Peyer's patch (tissue), 4 donors: ENCODE measurements around the gene MEGF6.

Experiments used
- POLR2A ChIP-seq, 2 donors: fragments of 450-650 bp; IDR thresholded peaks; one replicate each; pipeline ENCODE4 v1.5.1; 2017; ENCODE audit warnings: antibody characterized with exemption in 2 of 2, mild to moderate bottlenecking in 2 of 2, moderate library complexity in 2 of 2
- TF ChIP-seq, protein P1 (sequence below), 6 experiments: fragments of 450-650 bp in 4 of 6; fragments of 200-600 bp in 2 of 6; sonication (generic) in 1 of 6; IDR thresholded peaks; one replicate each; pipeline ENCODE4 v1.5.1; 2017 to 2019; ENCODE audit warnings: antibody characterized with exemption in 6 of 6, mild to moderate bottlenecking in 3 of 6, moderate library complexity in 1 of 6

DNA sequence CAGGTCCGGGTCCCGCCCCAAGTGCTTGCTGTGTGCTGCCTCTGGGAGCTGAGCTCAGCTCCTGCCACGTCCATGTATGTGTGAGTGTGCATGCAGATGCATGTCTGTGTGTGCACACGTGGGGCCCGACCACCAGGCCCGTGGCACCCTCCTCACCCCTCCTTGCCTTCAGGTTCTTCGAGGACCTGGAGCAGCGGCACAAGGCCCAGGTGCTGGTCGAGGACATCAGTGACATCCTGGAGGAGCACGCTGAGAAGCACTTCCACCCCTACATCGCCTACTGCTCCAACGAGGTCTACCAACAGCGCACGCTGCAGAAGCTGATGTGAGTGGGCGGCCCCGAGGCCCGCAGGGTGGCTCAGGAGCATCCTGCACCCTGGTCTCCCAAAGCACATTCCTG, 138.4 kb downstream of the MEGF6 start:
- TF ChIP-seq, protein P1, sequence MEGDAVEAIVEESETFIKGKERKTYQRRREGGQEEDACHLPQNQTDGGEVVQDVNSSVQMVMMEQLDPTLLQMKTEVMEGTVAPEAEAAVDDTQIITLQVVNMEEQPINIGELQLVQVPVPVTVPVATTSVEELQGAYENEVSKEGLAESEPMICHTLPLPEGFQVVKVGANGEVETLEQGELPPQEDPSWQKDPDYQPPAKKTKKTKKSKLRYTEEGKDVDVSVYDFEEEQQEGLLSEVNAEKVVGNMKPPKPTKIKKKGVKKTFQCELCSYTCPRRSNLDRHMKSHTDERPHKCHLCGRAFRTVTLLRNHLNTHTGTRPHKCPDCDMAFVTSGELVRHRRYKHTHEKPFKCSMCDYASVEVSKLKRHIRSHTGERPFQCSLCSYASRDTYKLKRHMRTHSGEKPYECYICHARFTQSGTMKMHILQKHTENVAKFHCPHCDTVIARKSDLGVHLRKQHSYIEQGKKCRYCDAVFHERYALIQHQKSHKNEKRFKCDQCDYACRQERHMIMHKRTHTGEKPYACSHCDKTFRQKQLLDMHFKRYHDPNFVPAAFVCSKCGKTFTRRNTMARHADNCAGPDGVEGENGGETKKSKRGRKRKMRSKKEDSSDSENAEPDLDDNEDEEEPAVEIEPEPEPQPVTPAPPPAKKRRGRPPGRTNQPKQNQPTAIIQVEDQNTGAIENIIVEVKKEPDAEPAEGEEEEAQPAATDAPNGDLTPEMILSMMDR (IDR thresholded peaks at IDR 0.05), result no peak
- TF ChIP-seq POLR2A (IDR thresholded peaks at IDR 0.05), result no peak
